GM04504 (cell line): Measurements from ENCODE around the gene DUOX1.

Source experiments
- DNase-seq: peaks from one replicate; pipeline ENCODE4 v3.0.0-alpha.2; 2012; ENCODE audit warnings: low read depth

The DUOX1 gene

DNA sequence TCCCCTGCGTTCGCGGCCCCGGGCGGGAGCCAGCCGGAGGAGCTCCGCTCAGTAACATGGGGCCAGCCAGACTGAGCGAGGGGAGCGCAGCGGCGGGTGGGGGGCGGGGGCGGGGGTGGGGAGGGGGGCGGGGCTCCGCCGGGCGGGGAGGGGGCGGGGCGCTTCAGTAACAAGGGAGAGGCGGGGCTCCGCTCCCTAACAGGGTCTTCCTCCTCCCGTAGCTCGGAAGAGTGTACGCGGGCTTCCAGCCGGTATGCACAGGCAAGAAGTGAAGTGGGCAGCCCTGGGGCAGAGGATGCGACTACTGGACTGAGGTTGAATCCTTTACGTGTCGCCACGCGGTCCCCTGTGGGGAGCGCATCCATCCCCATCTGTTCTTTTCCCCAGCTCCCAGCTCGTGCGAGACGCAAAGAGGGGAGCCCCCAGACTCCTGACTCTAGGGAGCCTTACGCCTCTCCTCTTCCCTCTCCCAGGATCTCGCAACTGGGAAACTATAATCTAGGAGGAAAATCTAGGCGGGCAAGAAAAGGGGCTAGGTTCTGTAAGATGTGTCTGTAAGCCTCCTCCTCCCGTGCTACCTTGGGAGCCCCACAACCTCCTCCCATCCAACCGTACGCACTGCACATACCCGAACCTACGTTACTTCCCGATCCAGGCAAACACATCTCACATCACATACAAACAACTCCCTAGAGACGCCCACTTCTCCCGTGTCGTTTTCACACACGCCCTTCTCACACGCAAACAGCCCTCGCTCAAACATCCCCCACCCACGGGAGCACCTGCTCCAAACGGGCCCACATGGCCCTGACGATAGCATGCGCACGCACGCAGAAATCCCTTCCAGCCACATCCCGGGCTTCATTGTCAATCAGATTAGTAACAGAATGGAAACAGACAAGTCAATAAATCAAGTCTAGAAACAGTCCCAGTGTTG is 58.4 kb downstream of the DUOX1 start, which contains the start of gene SHF:
TSS of gene SHF (minus strand) at position 73 of the 937 bp plus-strand sequence. CDS start at position 58, 15 bp downstream.
- DNase-seq, result no peak

GRCh38 chr15:45197512-45197911 is 67.7 kb downstream of the DUOX1 start:
- DNase-seq, result no peak

DNA sequence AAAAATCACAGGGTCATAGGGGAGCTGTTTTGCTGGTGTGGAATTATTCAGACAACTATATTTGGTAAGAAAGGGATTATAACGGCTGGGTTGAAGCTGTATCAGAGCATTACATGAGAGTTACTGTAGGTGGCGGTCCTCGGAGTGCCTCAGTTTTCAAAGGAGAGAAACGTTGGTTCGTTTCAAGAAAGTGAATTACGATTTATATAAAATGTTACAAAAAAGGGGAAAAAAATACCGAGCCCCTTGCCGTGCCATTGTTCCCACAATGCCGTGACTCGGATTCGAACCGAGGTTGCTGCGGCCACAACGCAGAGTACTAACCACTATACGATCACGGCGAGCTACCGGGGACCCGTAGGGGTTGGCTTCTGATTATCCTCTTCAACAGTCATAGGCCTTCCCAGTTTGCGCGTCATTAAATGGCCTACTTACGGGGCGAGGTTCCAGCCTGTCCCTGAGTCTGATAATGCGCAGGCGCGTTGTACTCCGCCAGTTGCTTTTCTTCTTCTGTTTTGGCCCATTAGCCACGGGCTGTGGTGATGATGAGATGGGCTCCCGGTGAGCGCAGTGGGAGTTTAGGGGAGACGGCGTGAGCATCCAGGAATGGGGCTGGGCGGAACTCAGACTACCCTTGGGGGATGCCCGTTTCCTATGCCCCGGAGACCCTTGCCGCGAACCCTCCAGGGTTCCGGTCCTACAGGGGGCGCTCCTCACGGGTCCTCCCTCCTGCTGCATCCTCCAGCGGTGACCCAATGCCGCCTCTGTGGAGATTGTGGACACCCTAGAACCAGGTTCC is 68.7 kb downstream of the DUOX1 start:
- DNase-seq, result peak; percentile 95

DNA sequence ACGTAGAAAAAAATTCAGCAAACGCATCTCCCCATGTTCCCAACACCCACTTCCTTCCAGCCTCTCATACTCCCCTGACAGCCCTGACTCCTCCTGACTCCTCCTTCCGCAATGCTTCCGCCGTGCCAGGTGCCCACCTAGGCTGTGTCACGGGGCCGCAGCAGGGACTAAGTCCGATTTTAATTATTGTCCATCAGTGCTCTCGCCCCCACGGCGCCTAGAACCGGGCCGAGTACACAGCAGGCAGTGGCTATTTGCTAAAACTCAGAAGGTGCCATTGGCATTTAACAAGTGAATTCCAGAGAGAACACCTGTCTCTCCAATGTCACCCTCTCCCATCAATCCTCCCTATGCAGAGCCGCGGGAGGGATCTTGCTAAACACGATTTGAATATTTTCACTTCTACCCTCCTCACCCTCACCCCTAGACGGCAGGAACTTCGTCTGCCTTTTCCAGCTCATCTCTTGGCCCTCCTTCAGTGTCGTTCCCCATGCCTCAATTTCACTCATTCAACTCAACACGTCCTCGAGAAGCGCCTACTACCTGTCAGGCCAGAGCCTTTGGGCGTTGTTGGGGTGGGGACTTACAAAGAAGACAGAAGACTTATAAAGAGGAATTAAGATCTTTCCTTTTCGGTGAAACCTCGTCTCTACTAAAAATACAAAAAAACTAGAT is 69.5 kb downstream of the DUOX1 start:
- DNase-seq, result no peak

GRCh38 chr15:45200001-45200798 is 70.4 kb downstream of the DUOX1 start:
- peak; percentile 89 for DNase-seq

GRCh38 chr15:45200799-45201556 is 71.2 kb downstream of the DUOX1 start:
- DNase-seq, result peak; percentile 68

GRCh38 chr15:45201557-45201859 is 71.7 kb downstream of the DUOX1 start:
- no peak for DNase-seq

DNA sequence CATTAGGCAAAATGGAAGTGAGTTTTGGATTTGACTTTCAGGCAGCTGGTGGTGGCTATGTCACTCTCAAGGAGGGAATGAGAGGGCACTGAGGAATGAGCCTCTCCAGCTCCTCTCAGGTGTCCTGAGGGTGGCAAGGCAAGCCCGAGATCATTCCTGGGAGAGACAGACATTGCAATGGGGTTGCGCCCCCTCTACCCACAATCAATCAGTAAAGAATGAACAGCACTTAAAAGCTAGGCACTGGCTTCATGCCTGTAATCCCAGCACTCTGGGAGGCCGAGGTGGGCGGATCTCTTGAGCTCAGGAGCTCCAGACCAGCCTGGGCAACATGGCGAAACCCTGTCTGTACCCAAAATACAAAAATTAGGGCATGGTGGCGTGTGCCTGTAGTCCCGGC is 72.1 kb downstream of the DUOX1 start:
- DNase-seq, result no peak

DNA sequence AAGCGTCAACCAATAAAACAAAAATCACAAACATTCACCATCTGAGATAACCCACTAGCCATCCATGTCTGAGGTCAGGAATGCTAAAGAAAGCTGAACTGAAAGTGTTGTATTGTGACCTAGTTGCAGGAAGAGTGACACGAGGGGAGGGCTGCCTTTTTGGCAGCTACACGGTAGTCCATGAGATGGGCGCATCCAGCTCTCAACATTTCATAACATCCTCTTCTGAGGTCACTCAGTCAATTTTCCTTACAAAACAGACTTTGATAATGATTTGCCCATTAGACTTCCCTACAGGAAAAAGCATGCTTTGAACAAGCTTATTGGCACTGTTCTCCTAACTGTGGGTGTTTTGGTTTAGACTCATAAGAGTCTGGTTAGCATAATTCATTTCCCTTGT is 73.4 kb downstream of the DUOX1 start:
- DNase-seq, result no peak

DNA sequence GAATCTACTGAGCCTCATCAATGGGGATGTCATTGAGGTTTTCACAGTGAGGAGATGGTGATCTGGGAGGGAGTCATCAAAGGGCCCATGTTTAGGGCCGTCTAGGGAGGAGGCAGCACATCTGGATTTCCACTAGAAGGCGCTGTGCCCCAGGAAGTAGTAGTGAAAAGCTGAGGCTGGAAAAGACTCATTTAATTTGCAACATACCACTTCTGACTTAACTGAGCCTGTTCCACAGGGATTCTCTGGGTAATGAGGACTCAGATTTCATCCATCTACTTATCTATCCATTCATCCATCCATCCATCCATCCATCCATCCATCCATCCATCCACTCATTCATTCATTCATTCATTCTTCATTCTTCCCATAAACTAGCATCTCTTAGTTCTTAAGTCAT is 75.4 kb downstream of the DUOX1 start:
- peak; percentile 30 for DNase-seq

GRCh38 chr15:45212493-45212892 is 82.7 kb downstream of the DUOX1 start:
- DNase-seq, result no peak
